ENCODE measurements around the gene COL4A3. TPM values are rescaled to one million over a fixed set of nuclear protein-coding genes. Genes with fewer than 3 reads are reported as not detected.

Gene COL4A3
- total RNA-seq, 1 donor from 2014 or later, result 4.4 TPM

- Histone ChIP-seq H3K36me3 (peaks cover 54% of the 10 kb centered on the region), H3K27ac (replicated peaks) (no peak overlapping the region), H3K4me1 (no peaks in the 10 kb centered on the region), H3K27me3 (ENCODE audit: low read depth) (no peaks in the 10 kb centered on the region), H3K4me3 (no peak overlapping the region), H3K9me3 (replicated peaks) (no peaks in the 10 kb centered on the region)
- DNase-seq, result no peak
- no peak for TF ChIP-seq CTCF (IDR thresholded peaks at IDR 0.05; ENCODE audit: borderline replicate concordance)
- intact Hi-C loops (cut with micrococcal nuclease), result no loop called here
These were observed 182.7 kb downstream of the COL4A3 start for GRCh38 chr2:227347117-227347516.

- no peak overlapping the region for H3K27ac ChIP-seq (replicated peaks)
- intact Hi-C loops (cut with micrococcal nuclease), result no loop called here
- DNase-seq, result no peak
These were observed 183.9 kb downstream of the COL4A3 start for GRCh38 chr2:227348324-227348723.

GRCh38 chr2:227349989-227350612 is 185.7 kb downstream of the COL4A3 start:
- Histone ChIP-seq H3K36me3 (peaks cover 44% of the 10 kb centered on the region), H3K9me3 (replicated peaks) (no peaks in the 10 kb centered on the region), H3K27ac (replicated peaks) (no peak overlapping the region), H3K27me3 (ENCODE audit: low read depth) (no peaks in the 10 kb centered on the region), H3K4me3 (no peak overlapping the region), H3K4me1 (no peaks in the 10 kb centered on the region)
- DNase-seq, result no peak
- intact Hi-C loops (cut with micrococcal nuclease), result no loop called here
- TF ChIP-seq CTCF (IDR thresholded peaks at IDR 0.05; ENCODE audit: borderline replicate concordance), result no peak

More at GRCh38 chr2:227348324-227348723, 183.9 kb downstream of the COL4A3 start:
- H3K36me3 ChIP-seq, result peaks cover 53% of the 10 kb centered on the region
- no peaks in the 10 kb centered on the region for H3K9me3 ChIP-seq (replicated peaks)
- no peaks in the 10 kb centered on the region for H3K4me1 ChIP-seq
- no peak for TF ChIP-seq CTCF (IDR thresholded peaks at IDR 0.05; ENCODE audit: borderline replicate concordance)
- no peak overlapping the region for H3K4me3 ChIP-seq
- no peaks in the 10 kb centered on the region for H3K27me3 ChIP-seq (ENCODE audit: low read depth)

- H3K36me3 ChIP-seq, result peaks cover 56% of the 10 kb centered on the region
- no peak for TF ChIP-seq CTCF (IDR thresholded peaks at IDR 0.05; ENCODE audit: borderline replicate concordance)
- no peaks in the 10 kb centered on the region for H3K4me1 ChIP-seq
- H3K4me3 ChIP-seq, result no peak overlapping the region
- H3K9me3 ChIP-seq (replicated peaks), result no peaks in the 10 kb centered on the region
- intact Hi-C loops (cut with micrococcal nuclease), result no loop called here
- no peak overlapping the region for H3K27ac ChIP-seq (replicated peaks)
- H3K27me3 ChIP-seq (ENCODE audit: low read depth), result no peaks in the 10 kb centered on the region
- no peak for DNase-seq
These were observed 187.2 kb downstream of the COL4A3 start for GRCh38 chr2:227351639-227352038.

- no peak for TF ChIP-seq CTCF (IDR thresholded peaks at IDR 0.05; ENCODE audit: borderline replicate concordance)
- no peak overlapping the region for H3K4me3 ChIP-seq
- no peak for DNase-seq
- no peaks in the 10 kb centered on the region for H3K9me3 ChIP-seq (replicated peaks)
- H3K27ac ChIP-seq (replicated peaks), result no peak overlapping the region
- no peaks in the 10 kb centered on the region for H3K27me3 ChIP-seq (ENCODE audit: low read depth)
- H3K36me3 ChIP-seq, result peaks cover 53% of the 10 kb centered on the region
- intact Hi-C loops (cut with micrococcal nuclease), result no loop called here
- H3K4me1 ChIP-seq, result no peaks in the 10 kb centered on the region
These were observed 195.9 kb downstream of the COL4A3 start for GRCh38 chr2:227360351-227360750.

All from left ventricle myocardium inferior (tissue), 1 donor.